K562 (cell line): ENCODE measurements around the gene PLCB3. TPM values are rescaled to one million over a fixed set of nuclear protein-coding genes. Genes with fewer than 3 reads are reported as not detected.
A peak's percentile ranks its signal among the peaks of the same experiment; 100 is the strongest.

Experiments used
- BACH1 ChIP-seq: fragments of 200-800 bp; sonication (Bioruptor generic); IDR thresholded peaks from 2 replicates; pipeline ENCODE4 v1.6.1; 2016; ENCODE audit warnings: missing genetic modification characterization, missing compliant biosample characterization
- DMBX1 ChIP-seq: fragments of 250-450 bp; sonication (Bioruptor Pico); IDR thresholded peaks from 2 replicates; pipeline ENCODE4 v1.8.0; 2022; ENCODE audit warnings: inconsistent platforms, mild to moderate bottlenecking, moderate library complexity, borderline replicate concordance
- ESRRB ChIP-seq: fragments of 250-450 bp; sonication (Bioruptor Pico); IDR thresholded peaks from 2 replicates; pipeline ENCODE4 v1.5.0; 2020; ENCODE audit warnings: mild to moderate bottlenecking, moderate library complexity, borderline replicate concordance
- KAT7 ChIP-seq: sonication (generic); formaldehyde crosslinking; IDR thresholded peaks from 2 replicates; pipeline ENCODE4 v1.8.0; 2022; ENCODE audit warnings: missing genetic modification reagents, mild to moderate bottlenecking, borderline replicate concordance
- KLF10 ChIP-seq: fragments of 250-450 bp; sonication (Bioruptor Pico); IDR thresholded peaks from 2 replicates; pipeline ENCODE4 v1.6.1; 2021; ENCODE audit warnings: matching md5 sums
- MCM2 ChIP-seq: fragments of 450-650 bp; IDR thresholded peaks from 2 replicates; pipeline ENCODE4 v1.6.1; 2017; ENCODE audit warnings: low read depth, mild to moderate bottlenecking
- MIER1 ChIP-seq: fragments of 450-650 bp; IDR thresholded peaks from 2 replicates; pipeline ENCODE4 v1.6.1; 2016; ENCODE audit warnings: antibody characterized with exemption, mild to moderate bottlenecking, low read depth
- NCOA4 ChIP-seq: fragments of 450-650 bp; IDR thresholded peaks from 2 replicates; pipeline ENCODE4 v1.6.1; 2018; ENCODE audit warnings: mild to moderate bottlenecking; ENCODE audit not compliant: partially characterized antibody
- NR2F6 ChIP-seq: fragments of 450-650 bp; formaldehyde crosslinking; IDR thresholded peaks from 2 replicates; pipeline ENCODE4 v1.4.0; 2020; ENCODE audit warnings: mild to moderate bottlenecking
- POLR2G ChIP-seq: fragments of 200-400 bp; formaldehyde crosslinking; IDR thresholded peaks from 2 replicates; pipeline ENCODE4 v1.6.1; 2017; ENCODE audit warnings: low read depth, mild to moderate bottlenecking, antibody characterized with exemption, low read length, moderate library complexity
- PTBP1 ChIP-seq: fragments of 200-400 bp; formaldehyde crosslinking; IDR thresholded peaks from 2 replicates; pipeline ENCODE4 v1.6.1; 2017; ENCODE audit warnings: low read depth, low read length
- SLC30A9 ChIP-seq: fragments of 250-450 bp; sonication (Bioruptor Pico); IDR thresholded peaks from 2 replicates; pipeline ENCODE4 v1.8.0; 2022; ENCODE audit warnings: mild to moderate bottlenecking, moderate library complexity
- SRSF1 ChIP-seq: fragments of 200-400 bp; formaldehyde crosslinking; IDR thresholded peaks from 2 replicates; pipeline ENCODE4 v1.6.1; 2017; ENCODE audit warnings: mild to moderate bottlenecking, low read depth, low read length, moderate library complexity
- SRSF9 ChIP-seq: fragments of 200-400 bp; formaldehyde crosslinking; IDR thresholded peaks from 2 replicates; pipeline ENCODE4 v1.6.1; 2017; ENCODE audit warnings: low read depth, low read length, borderline replicate concordance
- YY1 ChIP-seq, 3 experiments: IDR thresholded peaks; 2 replicates each; pipeline ENCODE4 v1.6.1; 2011; ENCODE audit warnings: low read length in 2 of 3, mild to moderate bottlenecking in 2 of 3, moderate library complexity in 2 of 3, borderline replicate concordance in 1 of 3, control low read depth in 1 of 3, low read depth in 1 of 3; ENCODE audit not compliant: insufficient read depth in 3 of 3, insufficient replicate concordance in 2 of 3, control insufficient read depth in 1 of 3, insufficient read length in 1 of 3; ENCODE audit errors: extremely low read depth in 1 of 3
- ZFX ChIP-seq: sonication (generic); formaldehyde crosslinking; IDR thresholded peaks from 2 replicates; pipeline ENCODE4 v1.8.0; 2022; ENCODE audit warnings: mild to moderate bottlenecking, missing genetic modification reagents, moderate library complexity
- ZNF212 ChIP-seq: fragments of 450-650 bp; formaldehyde crosslinking; IDR thresholded peaks from 2 replicates; pipeline ENCODE4 v1.4.0; 2020; ENCODE audit warnings: mild to moderate bottlenecking
- ZNF75A ChIP-seq: fragments of 450-650 bp; formaldehyde crosslinking; IDR thresholded peaks from 2 replicates; pipeline ENCODE4 v1.4.0; 2020; ENCODE audit warnings: mild to moderate bottlenecking
- ZZZ3 ChIP-seq: fragments of 450-650 bp; IDR thresholded peaks from 2 replicates; pipeline ENCODE4 v1.6.1; 2016; ENCODE audit warnings: antibody characterized with exemption, mild to moderate bottlenecking, moderate library complexity
- polyA plus RNA-seq, 8 experiments: library from polyadenylated mRNA; depleted of rRNA in 4 of 8; stranded (reverse) in 5 of 8; unstranded in 3 of 8; fragments of >200 nt; fragmentation: Nextera tagmentation in 2 of 8; fragmentation: Illumina TruSeq in 1 of 8; extraction: Ambion mirVana in 2 of 8; extraction: Trizol in 1 of 8; gene quantifications; 2 replicates each; pipeline versions ENCODE4 v1.2.1 to v1.2.3, GENCODE V29; 2011 to 2014; ENCODE audit warnings: inconsistent platforms in 1 of 8, missing spikeins in 1 of 8
- total RNA-seq, 7 experiments: library from RNA; depleted of rRNA in 6 of 7; stranded (reverse); fragments of >200 nt in 6 of 7; fragmentation: Illumina TruSeq in 2 of 7; extraction: Trizol in 2 of 7; gene quantifications; 2 replicates each; pipeline versions ENCODE4 v1.2.1 to v1.2.3, GENCODE V29; 2011 to 2021; ENCODE audit warnings: low replicate concordance in 1 of 7
- TF ChIP-seq, protein P1 (sequence below), 3 experiments: IDR thresholded peaks in 2 of 3; conservative IDR thresholded peaks in 1 of 3; 2 replicates each; pipeline ENCODE4 v1.5.1; 2011 to 2012; ENCODE audit warnings: low read length in 3 of 3, mild to moderate bottlenecking in 3 of 3, control low read depth in 2 of 3, improper control_type of control experiment in 1 of 3, inconsistent platforms in 1 of 3, low read depth in 1 of 3, mixed read lengths in 1 of 3, moderate library complexity in 1 of 3; ENCODE audit not compliant: insufficient read depth in 2 of 3
- TF ChIP-seq, protein P2 (sequence below): fragments of 450-650 bp; formaldehyde crosslinking; IDR thresholded peaks from 2 replicates; pipeline ENCODE4 v1.4.0; 2022; ENCODE audit warnings: missing genetic modification characterization
- TF ChIP-seq, protein P3 (sequence below): sonication (generic); formaldehyde crosslinking; IDR thresholded peaks from 2 replicates; pipeline ENCODE4 v1.8.1; 2023; ENCODE audit warnings: mild to moderate bottlenecking, missing genetic modification reagents

The PLCB3 gene
- total and polyA plus RNA-seq, 9 of the 15 experiments (the other 6 are each of a cell fraction or from before 2014, with no cell fraction given): 0.31 to 44.8 (median 14.6) TPM

DNA sequence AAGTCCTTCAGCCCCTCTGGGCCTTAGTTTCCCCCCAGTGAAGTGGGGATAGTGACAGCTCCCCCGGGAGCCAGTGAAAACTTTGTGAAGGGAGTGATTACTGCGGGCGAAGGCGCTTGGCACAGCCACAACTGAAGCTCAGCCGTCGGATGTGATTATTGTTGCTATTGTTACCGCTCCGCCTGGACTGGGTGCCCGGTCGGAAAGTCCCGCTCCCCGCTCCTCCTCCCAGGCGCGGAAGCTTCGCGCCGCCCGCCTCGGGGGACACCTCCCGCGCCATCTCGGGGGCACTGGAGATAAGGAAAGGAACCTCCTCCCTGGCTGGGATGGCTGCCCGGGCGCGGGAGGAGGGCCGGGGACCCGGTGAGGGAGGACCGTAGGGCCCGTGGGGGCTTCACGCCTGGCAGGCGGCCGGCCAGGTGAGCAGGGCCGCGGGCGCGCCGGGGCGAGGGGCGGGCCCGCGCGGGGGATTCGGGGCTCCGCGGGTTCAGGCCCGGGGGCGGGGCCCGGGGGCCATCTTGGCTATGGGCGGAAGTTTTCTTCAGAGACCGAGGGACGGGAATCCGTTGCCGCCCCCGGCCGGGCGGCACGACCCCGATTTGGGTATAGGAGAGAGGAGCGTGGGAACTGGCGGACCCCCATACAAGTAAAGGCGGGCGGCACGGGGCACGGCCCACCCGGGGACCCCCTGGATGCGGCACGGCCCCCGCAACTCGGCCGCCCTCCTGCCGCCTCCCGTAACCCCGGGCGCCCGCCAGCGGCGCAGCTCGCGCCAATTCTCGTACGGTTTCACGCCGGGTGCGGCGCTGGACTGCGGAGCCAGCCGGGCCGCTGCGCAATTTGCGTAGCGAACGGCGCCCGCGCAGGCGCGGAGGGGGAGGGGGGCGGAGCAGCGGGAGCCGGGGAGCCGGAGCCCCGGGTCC is 33.9 kb downstream of the PLCB3 start, which contains the start of gene GPR137 (continued):
- TF ChIP-seq, protein P1, sequence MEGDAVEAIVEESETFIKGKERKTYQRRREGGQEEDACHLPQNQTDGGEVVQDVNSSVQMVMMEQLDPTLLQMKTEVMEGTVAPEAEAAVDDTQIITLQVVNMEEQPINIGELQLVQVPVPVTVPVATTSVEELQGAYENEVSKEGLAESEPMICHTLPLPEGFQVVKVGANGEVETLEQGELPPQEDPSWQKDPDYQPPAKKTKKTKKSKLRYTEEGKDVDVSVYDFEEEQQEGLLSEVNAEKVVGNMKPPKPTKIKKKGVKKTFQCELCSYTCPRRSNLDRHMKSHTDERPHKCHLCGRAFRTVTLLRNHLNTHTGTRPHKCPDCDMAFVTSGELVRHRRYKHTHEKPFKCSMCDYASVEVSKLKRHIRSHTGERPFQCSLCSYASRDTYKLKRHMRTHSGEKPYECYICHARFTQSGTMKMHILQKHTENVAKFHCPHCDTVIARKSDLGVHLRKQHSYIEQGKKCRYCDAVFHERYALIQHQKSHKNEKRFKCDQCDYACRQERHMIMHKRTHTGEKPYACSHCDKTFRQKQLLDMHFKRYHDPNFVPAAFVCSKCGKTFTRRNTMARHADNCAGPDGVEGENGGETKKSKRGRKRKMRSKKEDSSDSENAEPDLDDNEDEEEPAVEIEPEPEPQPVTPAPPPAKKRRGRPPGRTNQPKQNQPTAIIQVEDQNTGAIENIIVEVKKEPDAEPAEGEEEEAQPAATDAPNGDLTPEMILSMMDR (IDR thresholded peaks at IDR 0.05 in 2 of 3, conservative IDR thresholded peaks at IDR 0.05 in 1 of 3; ENCODE audit: insufficient read depth in 2 of 3, low read depth in 1 of 3, low read length in 3 of 3): no peak
- peak; percentile 96 for TF ChIP-seq PTBP1
- no peak for TF ChIP-seq MIER1
- no peak; the same call in 1 of the 2 replicates for TF ChIP-seq KAT7
- TF ChIP-seq KLF10: no peak
- no peak for TF ChIP-seq SLC30A9 (CRISPR knock-in tag)
- peak; percentile 100 for TF ChIP-seq SRSF1
- no peak for TF ChIP-seq ESRRB (CRISPR knock-in tag)
- no peak for TF ChIP-seq ZNF75A (CRISPR knock-in tag)
- TF ChIP-seq NR2F6: no peak
- TF ChIP-seq YY1 (IDR thresholded peaks at IDR 0.05; ENCODE audit: borderline replicate concordance in 1 of 3, control insufficient read depth in 1 of 3, extremely low read depth in 1 of 3, insufficient read depth in 3 of 3, insufficient read length in 1 of 3, insufficient replicate concordance in 2 of 3, low read depth in 1 of 3, low read length in 2 of 3): peak; percentile 90 to 98 (median 98)
- TF ChIP-seq DMBX1 (CRISPR knock-in tag): no peak
- TF ChIP-seq MCM2: no peak
- TF ChIP-seq BACH1 (tag): no peak
- TF ChIP-seq NCOA4: no peak
- TF ChIP-seq, protein P2, sequence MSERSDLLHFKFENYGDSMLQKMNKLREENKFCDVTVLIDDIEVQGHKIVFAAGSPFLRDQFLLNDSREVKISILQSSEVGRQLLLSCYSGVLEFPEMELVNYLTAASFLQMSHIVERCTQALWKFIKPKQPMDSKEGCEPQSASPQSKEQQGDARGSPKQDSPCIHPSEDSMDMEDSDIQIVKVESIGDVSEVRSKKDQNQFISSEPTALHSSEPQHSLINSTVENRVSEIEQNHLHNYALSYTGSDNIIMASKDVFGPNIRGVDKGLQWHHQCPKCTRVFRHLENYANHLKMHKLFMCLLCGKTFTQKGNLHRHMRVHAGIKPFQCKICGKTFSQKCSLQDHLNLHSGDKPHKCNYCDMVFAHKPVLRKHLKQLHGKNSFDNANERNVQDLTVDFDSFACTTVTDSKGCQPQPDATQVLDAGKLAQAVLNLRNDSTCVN (CRISPR knock-in tag): no peak
- 0 out of 2 replicates have a peak, but pooled peaks have one; percentile 80 for TF ChIP-seq ZNF212
- TF ChIP-seq ZZZ3: no peak
- TF ChIP-seq, protein P3, sequence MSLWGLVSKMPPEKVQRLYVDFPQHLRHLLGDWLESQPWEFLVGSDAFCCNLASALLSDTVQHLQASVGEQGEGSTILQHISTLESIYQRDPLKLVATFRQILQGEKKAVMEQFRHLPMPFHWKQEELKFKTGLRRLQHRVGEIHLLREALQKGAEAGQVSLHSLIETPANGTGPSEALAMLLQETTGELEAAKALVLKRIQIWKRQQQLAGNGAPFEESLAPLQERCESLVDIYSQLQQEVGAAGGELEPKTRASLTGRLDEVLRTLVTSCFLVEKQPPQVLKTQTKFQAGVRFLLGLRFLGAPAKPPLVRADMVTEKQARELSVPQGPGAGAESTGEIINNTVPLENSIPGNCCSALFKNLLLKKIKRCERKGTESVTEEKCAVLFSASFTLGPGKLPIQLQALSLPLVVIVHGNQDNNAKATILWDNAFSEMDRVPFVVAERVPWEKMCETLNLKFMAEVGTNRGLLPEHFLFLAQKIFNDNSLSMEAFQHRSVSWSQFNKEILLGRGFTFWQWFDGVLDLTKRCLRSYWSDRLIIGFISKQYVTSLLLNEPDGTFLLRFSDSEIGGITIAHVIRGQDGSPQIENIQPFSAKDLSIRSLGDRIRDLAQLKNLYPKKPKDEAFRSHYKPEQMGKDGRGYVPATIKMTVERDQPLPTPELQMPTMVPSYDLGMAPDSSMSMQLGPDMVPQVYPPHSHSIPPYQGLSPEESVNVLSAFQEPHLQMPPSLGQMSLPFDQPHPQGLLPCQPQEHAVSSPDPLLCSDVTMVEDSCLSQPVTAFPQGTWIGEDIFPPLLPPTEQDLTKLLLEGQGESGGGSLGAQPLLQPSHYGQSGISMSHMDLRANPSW (CRISPR knock-in tag): no peak
- peak; percentile 81 for TF ChIP-seq POLR2G
- TF ChIP-seq SRSF9: no peak
- TF ChIP-seq ZFX (CRISPR knock-in tag): peak; percentile 71
